MM.1S (cell line): ENCODE measurements around the gene ACKR3.

ENCODE experiments used
- DNase-seq: peaks from one replicate; pipeline ENCODE4 v3.0.0-alpha.2; 2015
- H2AFZ ChIP-seq: fragments of 300-600 bp; sonication (generic); 2 replicates; pipeline ENCODE4 v1.6.0; 2016; ENCODE audit warnings: antibody characterized with exemption, low read length
- H3F3A ChIP-seq: fragments of 300-600 bp; sonication (generic); 2 replicates; pipeline ENCODE4 v1.6.1; 2016; ENCODE audit warnings: mild to moderate bottlenecking, antibody characterized with exemption, low read length, moderate library complexity, mixed read lengths; ENCODE audit not compliant: insufficient read depth
- H3K27ac ChIP-seq: fragments of 300-600 bp; sonication (generic); 2 replicates; pipeline ENCODE4 v1.5.1; 2016; ENCODE audit warnings: mild to moderate bottlenecking, low read length
- H3K27me3 ChIP-seq: fragments of 300-600 bp; sonication (generic); replicated peaks from 2 replicates; pipeline ENCODE4 v1.6.0; 2016; ENCODE audit warnings: low read length; ENCODE audit not compliant: insufficient read depth
- H3K36me3 ChIP-seq: fragments of 300-600 bp; sonication (generic); replicated peaks from 2 replicates; pipeline ENCODE4 v1.6.1; 2016; ENCODE audit warnings: mild to moderate bottlenecking, low read length, mixed read lengths; ENCODE audit not compliant: insufficient read depth
- H3K4me1 ChIP-seq: fragments of 300-600 bp; sonication (generic); 2 replicates; pipeline ENCODE4 v1.6.1; 2016; ENCODE audit warnings: low read length, mixed read lengths
- H3K4me2 ChIP-seq: fragments of 300-600 bp; sonication (generic); 2 replicates; pipeline ENCODE4 v1.6.0; 2016; ENCODE audit warnings: low read depth, low read length
- H3K4me3 ChIP-seq: fragments of 300-600 bp; sonication (generic); 2 replicates; pipeline ENCODE4 v1.5.1; 2016; ENCODE audit warnings: low read length, mixed read lengths
- H3K79me2 ChIP-seq: fragments of 300-600 bp; sonication (generic); 2 replicates; pipeline ENCODE4 v1.6.1; 2016; ENCODE audit warnings: mixed run types, low read length, mixed read lengths
- H3K9ac ChIP-seq: fragments of 300-600 bp; sonication (generic); 2 replicates; pipeline ENCODE4 v1.6.1; 2016; ENCODE audit warnings: low read length, mixed read lengths
- H3K9me2 ChIP-seq: fragments of 300-600 bp; sonication (generic); replicated peaks from 2 replicates; pipeline ENCODE4 v1.6.1; 2016; ENCODE audit warnings: mild to moderate bottlenecking, low read length, mixed read lengths; ENCODE audit not compliant: insufficient read depth
- H3K9me3 ChIP-seq: fragments of 300-600 bp; sonication (generic); replicated peaks from 2 replicates; pipeline ENCODE4 v1.6.1; 2016; ENCODE audit warnings: mild to moderate bottlenecking, low read length, mixed read lengths; ENCODE audit not compliant: insufficient read depth
- H4K20me1 ChIP-seq: fragments of 300-600 bp; sonication (generic); 2 replicates; pipeline ENCODE4 v1.6.1; 2016; ENCODE audit warnings: mild to moderate bottlenecking, low read length, moderate library complexity, mixed read lengths; ENCODE audit not compliant: insufficient read depth
- EZH2 ChIP-seq: fragments of 300-600 bp; sonication (generic); optimal IDR thresholded peaks from 2 replicates; pipeline ENCODE3; 2017; ENCODE audit warnings: low read depth, mild to moderate bottlenecking, antibody characterized with exemption, low read length, mixed read lengths
- EZH2phosphoT487 ChIP-seq: fragments of 300-600 bp; sonication (generic); IDR thresholded peaks from 2 replicates; pipeline ENCODE4 v1.6.1; 2018; ENCODE audit warnings: antibody characterized with exemption, low read length
- TF ChIP-seq, protein P1 (sequence below): fragments of 300-600 bp; sonication (generic); IDR thresholded peaks from 2 replicates; pipeline ENCODE4 v1.5.1; 2016; ENCODE audit warnings: antibody characterized with exemption, low read length, mixed read lengths

Gene ACKR3

DNA sequence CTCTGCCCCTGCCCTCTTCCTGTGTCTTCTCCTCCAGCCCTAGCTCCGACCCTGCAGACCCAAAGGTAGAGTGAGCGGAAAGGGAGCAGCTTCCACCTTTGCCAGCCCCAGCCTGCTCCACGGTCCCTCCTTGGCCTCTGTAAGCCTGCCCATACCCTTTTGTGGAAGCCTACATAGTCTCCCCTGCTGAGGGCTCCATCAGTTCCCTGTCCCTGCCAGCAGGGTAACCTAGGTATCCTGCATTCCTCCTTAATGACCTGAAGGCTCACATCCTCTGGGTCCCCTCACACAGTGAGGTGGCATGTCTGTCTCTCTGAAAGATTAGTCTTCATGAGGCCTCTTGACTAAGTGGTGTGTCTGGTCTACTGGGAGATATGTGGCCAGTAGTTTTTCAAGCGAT, 20.5 kb upstream of the ACKR3 start:
- no peaks in the 10 kb centered on the region for H3F3A ChIP-seq
- no peak overlapping the region for H3K4me3 ChIP-seq
- H3K27ac ChIP-seq = no peak overlapping the region
- no peak overlapping the region for H3K4me2 ChIP-seq
- no peaks in the 10 kb centered on the region for H3K36me3 ChIP-seq
- H3K9me2 ChIP-seq = no peaks in the 10 kb centered on the region
- H3K9me3 ChIP-seq = no peaks in the 10 kb centered on the region
- no peaks in the 10 kb centered on the region for H3K79me2 ChIP-seq
- DNase-seq = no peak
- no peak overlapping the region for H2AFZ ChIP-seq
- no peak for TF ChIP-seq EZH2phosphoT487
- no peak for TF ChIP-seq EZH2
- H3K4me1 ChIP-seq = peaks cover 22% of the 10 kb centered on the region
- H3K9ac ChIP-seq = no peak overlapping the region
- no peaks in the 10 kb centered on the region for H4K20me1 ChIP-seq
- H3K27me3 ChIP-seq = no peaks in the 10 kb centered on the region

DNA sequence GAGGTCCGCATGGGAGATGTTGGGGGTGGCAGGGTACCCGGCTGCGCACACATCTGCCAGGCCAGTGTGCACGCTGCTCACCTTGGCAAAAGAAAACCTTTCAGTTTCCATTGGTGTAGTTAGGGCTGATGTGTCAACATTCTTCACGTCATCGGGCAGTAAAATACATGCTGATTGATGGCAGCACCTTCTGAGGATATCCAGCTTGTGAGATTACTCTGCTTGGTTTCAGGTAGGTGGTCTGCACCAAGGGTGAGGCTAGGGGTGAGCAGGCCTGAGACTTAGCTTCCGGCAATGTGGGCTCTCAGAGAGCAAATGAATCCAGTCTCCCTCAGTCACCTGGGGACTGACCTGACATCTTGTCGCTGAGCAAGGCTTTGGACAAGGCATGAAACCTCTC, 19.3 kb upstream of the ACKR3 start:
- no peaks in the 10 kb centered on the region for H3K27me3 ChIP-seq
- H3K27ac ChIP-seq = no peak overlapping the region
- 0 out of 2 replicates have a peak overlapping the region, but pooled peaks have one; percentile 25 for H3K4me3 ChIP-seq
- H3K9me3 ChIP-seq = no peaks in the 10 kb centered on the region
- no peak overlapping the region for H2AFZ ChIP-seq
- DNase-seq = no peak
- H3K9ac ChIP-seq = no peak overlapping the region
- H3K79me2 ChIP-seq = no peaks in the 10 kb centered on the region
- peaks cover 27% of the 10 kb centered on the region for H3K4me1 ChIP-seq
- H3F3A ChIP-seq = no peaks in the 10 kb centered on the region; the same call in 1 of the 2 replicates
- no peaks in the 10 kb centered on the region for H4K20me1 ChIP-seq
- TF ChIP-seq EZH2phosphoT487 (no peak), EZH2 (no peak)
- TF ChIP-seq, protein P1, sequence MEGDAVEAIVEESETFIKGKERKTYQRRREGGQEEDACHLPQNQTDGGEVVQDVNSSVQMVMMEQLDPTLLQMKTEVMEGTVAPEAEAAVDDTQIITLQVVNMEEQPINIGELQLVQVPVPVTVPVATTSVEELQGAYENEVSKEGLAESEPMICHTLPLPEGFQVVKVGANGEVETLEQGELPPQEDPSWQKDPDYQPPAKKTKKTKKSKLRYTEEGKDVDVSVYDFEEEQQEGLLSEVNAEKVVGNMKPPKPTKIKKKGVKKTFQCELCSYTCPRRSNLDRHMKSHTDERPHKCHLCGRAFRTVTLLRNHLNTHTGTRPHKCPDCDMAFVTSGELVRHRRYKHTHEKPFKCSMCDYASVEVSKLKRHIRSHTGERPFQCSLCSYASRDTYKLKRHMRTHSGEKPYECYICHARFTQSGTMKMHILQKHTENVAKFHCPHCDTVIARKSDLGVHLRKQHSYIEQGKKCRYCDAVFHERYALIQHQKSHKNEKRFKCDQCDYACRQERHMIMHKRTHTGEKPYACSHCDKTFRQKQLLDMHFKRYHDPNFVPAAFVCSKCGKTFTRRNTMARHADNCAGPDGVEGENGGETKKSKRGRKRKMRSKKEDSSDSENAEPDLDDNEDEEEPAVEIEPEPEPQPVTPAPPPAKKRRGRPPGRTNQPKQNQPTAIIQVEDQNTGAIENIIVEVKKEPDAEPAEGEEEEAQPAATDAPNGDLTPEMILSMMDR = no peak
- H3K9me2 ChIP-seq = no peaks in the 10 kb centered on the region
- peak overlapping the region; percentile 33 for H3K4me2 ChIP-seq
- H3K36me3 ChIP-seq = no peaks in the 10 kb centered on the region

DNA sequence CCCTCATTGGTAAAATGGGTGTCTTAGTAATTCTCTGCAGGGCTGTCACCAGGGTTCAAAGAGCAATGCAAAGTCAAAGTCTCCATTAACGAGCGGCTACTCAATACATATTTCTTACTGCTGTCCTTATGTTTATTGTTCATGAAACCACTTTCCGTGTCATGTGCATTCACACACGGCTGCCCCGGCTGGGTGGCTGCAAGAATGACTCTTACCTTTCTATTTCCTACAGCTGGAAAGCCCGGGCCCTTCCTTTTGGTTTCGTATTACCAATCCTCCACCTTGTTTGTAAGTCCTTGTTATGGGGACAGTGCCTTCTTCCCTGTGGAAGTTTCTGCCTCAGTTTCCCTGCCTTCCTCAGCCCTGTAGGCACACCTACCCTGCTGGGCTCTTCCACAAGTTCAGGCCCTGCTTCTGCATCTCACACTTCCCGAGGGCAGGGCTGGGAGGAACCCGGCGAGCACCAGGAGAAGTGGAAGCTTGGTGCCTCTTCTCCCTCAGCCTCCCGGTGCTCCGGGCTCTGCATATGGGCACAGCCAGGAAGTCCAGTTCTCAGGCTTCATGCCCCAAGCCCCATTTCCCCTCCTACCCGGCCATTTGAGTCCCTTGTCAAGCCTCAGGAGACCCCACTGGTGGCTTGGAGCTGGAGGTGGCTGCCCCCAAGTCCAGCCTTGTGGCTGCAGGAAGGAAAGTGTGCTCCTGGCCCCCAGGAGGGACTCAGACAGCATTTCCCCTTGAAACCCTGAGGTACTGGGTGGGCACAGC, 18.7 kb upstream of the ACKR3 start:
- Histone ChIP-seq H4K20me1 (no peaks in the 10 kb centered on the region), H3K4me2 (peak overlapping the region; percentile 33), H3K27me3 (no peaks in the 10 kb centered on the region), H3K4me1 (peaks cover 29% of the 10 kb centered on the region), H3K9ac (no peak overlapping the region), H3F3A (no peaks in the 10 kb centered on the region; the same call in 1 of the 2 replicates), H3K9me2 (no peaks in the 10 kb centered on the region), H3K79me2 (no peaks in the 10 kb centered on the region), H2AFZ (no peak overlapping the region), H3K9me3 (no peaks in the 10 kb centered on the region), H3K27ac (no peak overlapping the region), H3K4me3 (0 out of 2 replicates have a peak overlapping the region, but pooled peaks have one; percentile 25), H3K36me3 (no peaks in the 10 kb centered on the region)
- TF ChIP-seq EZH2 = no peak
- no peak for TF ChIP-seq EZH2phosphoT487
- TF ChIP-seq, protein P1 = no peak
- peak; percentile 44 for DNase-seq
